Neural progenitor cell (in vitro differentiated cells): ENCODE results near the gene ZNF277. TPM values are rescaled to one million over a fixed set of nuclear protein-coding genes. Genes with fewer than 3 reads are reported as not detected.

ENCODE experiments used
- DNase-seq: peaks from one replicate; pipeline ENCODE4 v3.0.0-alpha.2; 2016; ENCODE audit warnings: low spot score
- H2AFZ ChIP-seq: fragments of 200-600 bp; sonication (generic); replicated peaks from 2 replicates; pipeline ENCODE4 v1.6.1; 2016; ENCODE audit warnings: antibody characterized with exemption
- H3F3A ChIP-seq: fragments of 200-600 bp; sonication (generic); 2 replicates; pipeline ENCODE4 v1.6.1; 2016; ENCODE audit warnings: antibody characterized with exemption, low read depth
- H3K27ac ChIP-seq: fragments of 200-600 bp; sonication (generic); 2 replicates; pipeline ENCODE4 v1.5.1; 2016; ENCODE audit warnings: mild to moderate bottlenecking
- H3K27me3 ChIP-seq: fragments of 200-600 bp; sonication (generic); 2 replicates; pipeline ENCODE4 v1.6.1; 2016; ENCODE audit warnings: mild to moderate bottlenecking, moderate library complexity
- H3K36me3 ChIP-seq: fragments of 200-600 bp; sonication (generic); 2 replicates; pipeline ENCODE4 v1.5.1; 2016
- H3K4me1 ChIP-seq: fragments of 200-600 bp; sonication (generic); 2 replicates; pipeline ENCODE4 v1.6.1; 2016; ENCODE audit warnings: mixed run types
- H3K4me2 ChIP-seq: fragments of 200-600 bp; sonication (generic); 2 replicates; pipeline ENCODE4 v1.6.1; 2016
- H3K4me3 ChIP-seq: fragments of 200-600 bp; sonication (generic); 2 replicates; pipeline ENCODE4 v1.5.1; 2016
- H3K79me2 ChIP-seq: fragments of 200-600 bp; sonication (generic); 2 replicates; pipeline ENCODE4 v1.6.1; 2016; ENCODE audit warnings: low read depth
- H3K9ac ChIP-seq: fragments of 200-600 bp; sonication (generic); 2 replicates; pipeline ENCODE4 v1.6.1; 2016
- H3K9me3 ChIP-seq: fragments of 200-600 bp; sonication (generic); 2 replicates; pipeline ENCODE4 v1.5.1; 2016; ENCODE audit warnings: low read depth
- H4K20me1 ChIP-seq: fragments of 200-600 bp; sonication (generic); 2 replicates; pipeline ENCODE4 v1.6.1; 2016; ENCODE audit warnings: low read depth
- H3K27ac Mint-ChIP-seq: 3 replicates; pipeline ENCODE4 v1.8.0; 2021; ENCODE audit warnings: mixed read lengths
- H3K27me3 Mint-ChIP-seq: 2 replicates; pipeline ENCODE4 v1.8.0; 2022; ENCODE audit warnings: low read depth, mild to moderate bottlenecking, inconsistent platforms, moderate library complexity, mixed read lengths; ENCODE audit not compliant: insufficient read depth
- H3K36me3 Mint-ChIP-seq: 3 replicates; pipeline ENCODE4 v1.8.0; 2021; ENCODE audit warnings: mixed read lengths
- H3K4me1 Mint-ChIP-seq: 3 replicates; pipeline ENCODE4 v1.8.0; 2021; ENCODE audit warnings: mixed read lengths
- H3K4me3 Mint-ChIP-seq: 3 replicates; pipeline ENCODE4 v1.8.0; 2021; ENCODE audit warnings: mild to moderate bottlenecking, moderate library complexity, mixed read lengths
- H3K9me3 Mint-ChIP-seq: 3 replicates; pipeline ENCODE4 v1.8.0; 2020; ENCODE audit warnings: mixed read lengths
- CTCF ChIP-seq: fragments of 200-600 bp; sonication (generic); IDR thresholded peaks from 2 replicates; pipeline ENCODE4 v1.5.1; 2017; ENCODE audit warnings: antibody characterized with exemption, mild to moderate bottlenecking
- EZH2 ChIP-seq: fragments of 200-600 bp; sonication (generic); IDR thresholded peaks from 2 replicates; pipeline ENCODE4 v1.6.1; 2017; ENCODE audit warnings: antibody characterized with exemption, mild to moderate bottlenecking, moderate library complexity
- EZH2phosphoT487 ChIP-seq: fragments of 200-600 bp; sonication (generic); IDR thresholded peaks from 2 replicates; pipeline ENCODE4 v1.6.1; 2017; ENCODE audit warnings: antibody characterized with exemption
- total RNA-seq: library from RNA; depleted of rRNA; stranded (reverse); fragments of >200 nt; gene quantifications from 2 replicates; pipeline ENCODE4 v1.2.3, GENCODE V29; 2015; ENCODE audit warnings: low replicate concordance

Gene ZNF277
- total RNA-seq, 1 donor from 2014 or later, result 55.5 TPM

- Mint-ChIP-seq H3K4me3 (no peak overlapping the region), H3K36me3 (peaks cover 18% of the 10 kb centered on the region), H3K27ac (no peak overlapping the region), H3K9me3 (no peaks in the 10 kb centered on the region), H3K4me1 (no peaks in the 10 kb centered on the region), H3K27me3 (peaks cover 2% of the 10 kb centered on the region)
- peaks cover 21% of the 10 kb centered on the region for H3K36me3 ChIP-seq
- TF ChIP-seq EZH2phosphoT487 (no peak), CTCF (no peak), EZH2 (no peak)
- no peak for DNase-seq
- H3K79me2 ChIP-seq, result no peaks in the 10 kb centered on the region
- H2AFZ ChIP-seq, result no peak overlapping the region
- no peak overlapping the region for H3K9ac ChIP-seq
- no peaks in the 10 kb centered on the region for H3K9me3 ChIP-seq
- no peaks in the 10 kb centered on the region for H3K27me3 ChIP-seq
- H3F3A ChIP-seq, result no peaks in the 10 kb centered on the region
- no peak overlapping the region for H3K4me2 ChIP-seq
- no peaks in the 10 kb centered on the region for H3K4me1 ChIP-seq
- H4K20me1 ChIP-seq, result no peaks in the 10 kb centered on the region
- no peak overlapping the region for H3K4me3 ChIP-seq
- no peak overlapping the region for H3K27ac ChIP-seq
Measured at GRCh38 chr7:112341464-112341863, 135.0 kb downstream of the ZNF277 start.

DNA sequence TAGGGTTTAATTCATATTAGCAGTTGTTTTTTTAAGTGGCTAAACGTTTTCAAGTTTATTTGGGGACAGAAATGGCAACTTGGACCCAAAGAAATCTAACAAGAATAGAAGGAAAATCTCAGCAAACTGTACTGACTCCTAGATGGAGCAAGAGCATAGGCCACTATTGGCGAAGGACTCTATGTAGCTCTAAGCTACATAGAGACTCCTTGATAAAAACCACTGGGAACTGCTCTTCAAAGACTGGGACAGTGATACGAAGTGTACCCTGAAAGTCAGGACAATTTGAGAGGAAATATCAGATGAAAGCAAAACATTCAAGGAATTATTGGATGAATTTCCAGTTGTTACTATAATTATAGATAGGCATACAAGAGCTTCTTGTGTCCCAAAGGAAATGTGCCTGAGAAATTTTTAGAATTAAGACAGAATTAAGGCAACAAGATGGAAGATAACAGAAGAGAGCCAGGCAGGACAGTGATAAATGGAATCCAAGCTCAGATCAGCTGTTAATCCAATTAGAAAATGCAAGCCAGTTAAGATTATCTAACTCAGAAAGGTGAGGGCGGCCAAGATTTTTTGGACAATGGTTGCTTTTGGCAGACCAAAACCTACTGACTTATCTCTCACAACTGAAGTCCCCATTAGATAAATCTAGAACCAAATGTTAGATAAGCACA lies 140.0 kb downstream of the ZNF277 start:
- H3K9ac ChIP-seq, result no peak overlapping the region
- H3K4me1 Mint-ChIP-seq, result no peaks in the 10 kb centered on the region
- no peak overlapping the region for H3K4me3 ChIP-seq
- no peak overlapping the region for H3K27ac Mint-ChIP-seq
- H3K36me3 Mint-ChIP-seq, result peaks cover 26% of the 10 kb centered on the region
- no peak for DNase-seq
- no peaks in the 10 kb centered on the region for H3K9me3 Mint-ChIP-seq
- H4K20me1 ChIP-seq, result no peaks in the 10 kb centered on the region
- H3K4me1 ChIP-seq, result no peaks in the 10 kb centered on the region
- no peaks in the 10 kb centered on the region for H3F3A ChIP-seq
- no peak overlapping the region for H2AFZ ChIP-seq
- peaks cover 2% of the 10 kb centered on the region for H3K27me3 Mint-ChIP-seq
- TF ChIP-seq EZH2phosphoT487, result no peak
- no peak for TF ChIP-seq EZH2
- TF ChIP-seq CTCF, result no peak
- peaks cover 21% of the 10 kb centered on the region for H3K36me3 ChIP-seq
- H3K4me3 Mint-ChIP-seq, result no peak overlapping the region
- no peak overlapping the region for H3K4me2 ChIP-seq
- H3K9me3 ChIP-seq, result no peaks in the 10 kb centered on the region
- no peak overlapping the region for H3K27ac ChIP-seq
- H3K79me2 ChIP-seq, result no peaks in the 10 kb centered on the region
- no peaks in the 10 kb centered on the region for H3K27me3 ChIP-seq

DNA sequence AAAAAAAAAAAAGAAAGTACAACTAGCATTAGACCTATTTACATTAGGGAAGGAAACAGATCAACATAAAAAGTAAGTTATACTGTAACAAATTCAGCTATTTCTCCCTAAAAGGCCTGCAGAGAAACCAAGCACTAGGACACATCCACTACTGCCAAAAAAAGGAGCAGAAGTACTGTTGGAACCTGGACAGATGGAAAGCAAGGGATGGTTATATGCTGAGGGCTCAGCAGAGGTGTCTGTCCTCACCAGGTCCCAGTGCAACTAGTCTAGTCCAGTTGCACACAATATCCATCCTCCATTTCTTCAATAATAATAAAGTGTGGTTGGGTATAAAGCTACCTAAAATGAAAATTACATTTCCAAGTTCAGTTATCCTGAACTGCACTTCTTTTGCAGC lies 140.6 kb downstream of the ZNF277 start:
- no peaks in the 10 kb centered on the region for H4K20me1 ChIP-seq
- no peak overlapping the region for H3K27ac ChIP-seq
- H3K4me3 Mint-ChIP-seq, result no peak overlapping the region
- no peak overlapping the region for H3K9ac ChIP-seq
- no peaks in the 10 kb centered on the region for H3F3A ChIP-seq
- no peak overlapping the region for H3K4me3 ChIP-seq
- no peaks in the 10 kb centered on the region for H3K79me2 ChIP-seq
- no peaks in the 10 kb centered on the region for H3K9me3 ChIP-seq
- peaks cover 26% of the 10 kb centered on the region for H3K36me3 Mint-ChIP-seq
- DNase-seq, result no peak
- TF ChIP-seq EZH2phosphoT487 (no peak), EZH2 (no peak), CTCF (no peak)
- H3K27me3 ChIP-seq, result no peaks in the 10 kb centered on the region
- H2AFZ ChIP-seq, result no peak overlapping the region
- no peaks in the 10 kb centered on the region for H3K9me3 Mint-ChIP-seq
- H3K27me3 Mint-ChIP-seq, result peaks cover 2% of the 10 kb centered on the region
- no peaks in the 10 kb centered on the region for H3K4me1 Mint-ChIP-seq
- H3K36me3 ChIP-seq, result peaks cover 21% of the 10 kb centered on the region
- H3K27ac Mint-ChIP-seq, result no peak overlapping the region
- no peak overlapping the region for H3K4me2 ChIP-seq
- H3K4me1 ChIP-seq, result no peaks in the 10 kb centered on the region
